ENCODE results near the gene ITGB5.

ITGB5 gene, protein sequence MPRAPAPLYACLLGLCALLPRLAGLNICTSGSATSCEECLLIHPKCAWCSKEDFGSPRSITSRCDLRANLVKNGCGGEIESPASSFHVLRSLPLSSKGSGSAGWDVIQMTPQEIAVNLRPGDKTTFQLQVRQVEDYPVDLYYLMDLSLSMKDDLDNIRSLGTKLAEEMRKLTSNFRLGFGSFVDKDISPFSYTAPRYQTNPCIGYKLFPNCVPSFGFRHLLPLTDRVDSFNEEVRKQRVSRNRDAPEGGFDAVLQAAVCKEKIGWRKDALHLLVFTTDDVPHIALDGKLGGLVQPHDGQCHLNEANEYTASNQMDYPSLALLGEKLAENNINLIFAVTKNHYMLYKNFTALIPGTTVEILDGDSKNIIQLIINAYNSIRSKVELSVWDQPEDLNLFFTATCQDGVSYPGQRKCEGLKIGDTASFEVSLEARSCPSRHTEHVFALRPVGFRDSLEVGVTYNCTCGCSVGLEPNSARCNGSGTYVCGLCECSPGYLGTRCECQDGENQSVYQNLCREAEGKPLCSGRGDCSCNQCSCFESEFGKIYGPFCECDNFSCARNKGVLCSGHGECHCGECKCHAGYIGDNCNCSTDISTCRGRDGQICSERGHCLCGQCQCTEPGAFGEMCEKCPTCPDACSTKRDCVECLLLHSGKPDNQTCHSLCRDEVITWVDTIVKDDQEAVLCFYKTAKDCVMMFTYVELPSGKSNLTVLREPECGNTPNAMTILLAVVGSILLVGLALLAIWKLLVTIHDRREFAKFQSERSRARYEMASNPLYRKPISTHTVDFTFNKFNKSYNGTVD

DNA sequence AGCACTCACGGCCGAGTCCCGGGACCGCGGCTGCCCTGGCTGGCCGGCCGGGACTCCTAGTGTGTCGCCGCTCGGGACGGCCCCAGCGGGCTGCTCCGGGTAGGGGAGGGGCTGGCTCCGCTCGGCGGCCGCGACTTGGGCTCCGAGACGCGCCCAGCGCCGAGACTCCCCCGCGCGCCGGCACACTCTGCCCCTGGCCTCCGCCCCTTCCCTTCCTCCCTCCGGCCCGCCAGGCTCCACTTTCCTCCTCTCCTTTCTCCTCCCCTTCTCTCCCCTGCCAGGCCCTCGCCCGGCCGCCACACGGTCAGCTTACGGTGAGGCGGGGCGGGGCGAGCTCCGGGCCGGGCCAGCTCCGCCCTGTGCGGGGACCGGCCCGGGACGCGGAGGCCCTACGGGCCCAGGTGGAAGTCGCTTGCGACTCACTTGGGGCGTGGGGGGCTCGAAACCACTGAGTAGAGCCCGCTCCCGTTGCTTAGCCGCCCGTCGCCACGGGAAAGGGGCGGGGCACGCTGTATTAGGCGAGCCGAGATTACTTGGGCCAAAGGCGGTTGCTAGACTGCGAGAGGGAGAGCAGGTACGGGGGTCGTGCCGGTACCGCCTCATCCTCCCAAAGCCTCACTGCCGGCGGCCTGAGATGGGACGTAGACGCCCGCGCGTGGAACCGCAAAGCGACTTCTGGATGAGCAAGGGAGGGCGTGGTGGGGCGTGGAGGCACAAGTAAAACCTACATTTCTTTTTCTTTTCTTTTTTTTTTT lies at the start of gene ITGB5:
ITGB5 (minus strand) TSS at position 189 of the 755 bp plus-strand sequence. CDS start 365 bp downstream, outside the sequence.
- peak; percentile 77 for DNase-seq (ENCODE audit: low spot score)

DNA sequence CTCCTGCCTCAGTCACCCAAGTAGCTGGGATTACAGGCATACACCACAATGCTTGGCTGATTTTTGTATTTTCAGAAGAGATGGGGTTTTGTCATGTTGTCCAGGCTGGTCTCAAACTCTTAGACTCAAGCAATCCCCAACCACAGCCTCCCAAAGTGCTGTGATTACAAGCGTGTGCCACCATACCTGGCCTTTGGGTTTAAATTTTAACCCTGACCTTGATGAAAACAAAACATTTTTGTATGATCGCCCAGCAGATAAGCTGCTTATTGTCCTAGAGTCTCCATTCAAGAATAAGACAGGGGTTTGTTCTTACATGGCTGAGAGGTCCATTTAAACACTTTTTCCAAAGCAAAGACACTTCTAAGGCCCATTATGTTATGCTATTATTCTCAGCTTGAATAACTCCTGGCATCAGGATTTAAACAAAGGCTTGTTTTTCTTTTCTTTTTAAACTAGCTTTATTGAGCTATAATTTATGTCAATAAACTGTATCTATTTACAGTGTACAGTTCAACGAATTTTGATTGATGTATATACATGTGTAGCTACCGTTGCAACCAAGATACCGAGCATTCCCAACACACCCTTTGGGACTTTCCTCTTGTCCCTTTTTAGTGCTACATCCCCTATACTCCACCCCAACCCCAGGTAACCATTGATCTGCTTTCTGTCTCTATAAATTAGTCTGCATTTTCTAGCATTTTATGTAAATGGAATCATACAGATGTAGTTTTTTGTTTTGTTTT lies 48.8 kb upstream of the ITGB5 start:
- peak; percentile 24 for DNase-seq (ENCODE audit: low spot score)

DNA sequence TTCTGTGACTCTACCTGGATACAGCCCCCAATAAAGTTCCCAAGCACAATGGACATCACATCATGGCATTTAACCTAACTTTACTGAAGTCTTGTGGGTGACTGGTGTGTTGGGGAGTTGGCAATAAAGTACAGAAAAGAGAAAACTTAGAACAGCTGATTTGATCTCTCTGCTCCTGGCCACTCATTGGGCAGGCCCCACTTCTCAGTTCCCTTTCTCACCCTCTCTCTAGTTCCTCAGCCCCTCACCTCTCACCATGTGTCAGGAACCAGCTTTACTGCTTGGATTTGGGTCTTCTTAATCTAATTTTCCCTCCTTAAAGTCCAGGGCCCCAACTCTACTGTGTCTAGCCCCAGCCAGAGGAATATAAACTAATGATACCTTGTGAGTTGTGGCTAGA lies 48.1 kb upstream of the ITGB5 start:
- DNase-seq (ENCODE audit: low spot score): no peak

DNA sequence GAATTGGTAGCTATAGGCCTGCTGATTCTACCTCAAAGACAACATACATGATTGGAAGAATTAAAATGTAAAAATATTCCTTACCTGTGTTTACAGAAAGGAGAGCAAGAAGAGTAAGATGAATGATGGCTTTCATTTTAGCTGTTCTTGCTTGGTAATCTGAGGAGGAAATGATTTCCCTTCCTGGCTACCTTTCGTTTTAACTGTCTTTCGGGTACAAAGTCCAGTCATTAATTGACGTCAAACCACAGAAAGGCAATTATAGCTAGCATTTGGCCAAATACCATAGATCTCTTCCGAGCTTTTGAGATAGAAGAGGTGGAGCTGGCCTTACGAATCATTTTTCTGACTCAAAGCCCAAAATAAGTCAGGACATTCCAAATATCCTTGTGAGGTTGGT lies 47.4 kb upstream of the ITGB5 start, which contains the start of gene MUC13:
MUC13 (minus strand) TSS at position 175 of the 400 bp plus-strand sequence; CDS start at position 136, 39 bp downstream.
- DNase-seq (ENCODE audit: low spot score): peak; percentile 87

DNA sequence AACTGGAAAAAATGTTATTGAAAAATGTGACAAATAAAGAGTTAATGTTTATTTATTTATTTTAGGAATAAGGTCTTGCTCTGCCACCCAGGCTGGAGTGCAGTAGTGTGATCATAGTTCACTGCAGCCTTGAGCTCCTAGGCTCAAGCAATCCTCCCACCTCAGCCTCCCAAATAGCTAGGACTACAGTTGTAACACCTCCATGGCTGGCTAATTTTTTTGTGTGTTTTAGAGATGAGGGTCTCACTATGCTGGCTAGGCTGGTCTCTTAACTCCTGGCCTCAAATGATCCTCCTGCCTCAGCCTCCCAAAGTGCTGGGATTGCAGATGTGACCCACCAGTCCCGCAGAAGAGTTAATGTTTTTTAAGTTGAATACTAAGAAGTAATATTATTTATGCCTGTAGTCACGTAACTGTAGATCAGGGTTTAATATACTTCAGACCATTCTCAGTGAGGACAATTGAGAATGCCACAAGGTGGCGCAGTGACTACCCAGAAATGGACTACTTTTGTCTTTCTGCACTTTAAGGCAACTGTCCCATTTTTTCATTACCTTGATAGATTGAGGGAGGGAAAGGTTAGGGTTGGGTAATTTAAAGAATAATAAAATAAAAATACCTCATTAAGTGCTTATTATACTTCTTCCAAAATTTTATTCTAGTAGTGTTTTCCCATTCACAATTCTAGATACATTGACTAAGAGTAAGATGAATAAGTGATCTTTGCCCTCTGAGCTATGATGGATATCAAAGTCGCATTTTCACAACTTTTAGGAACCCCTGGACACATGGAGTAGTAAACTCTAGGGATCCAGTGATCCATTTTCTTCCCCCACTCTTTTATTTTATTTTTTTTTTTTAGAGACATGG lies 41.4 kb upstream of the ITGB5 start:
- DNase-seq (ENCODE audit: low spot score): peak; percentile 58

DNA sequence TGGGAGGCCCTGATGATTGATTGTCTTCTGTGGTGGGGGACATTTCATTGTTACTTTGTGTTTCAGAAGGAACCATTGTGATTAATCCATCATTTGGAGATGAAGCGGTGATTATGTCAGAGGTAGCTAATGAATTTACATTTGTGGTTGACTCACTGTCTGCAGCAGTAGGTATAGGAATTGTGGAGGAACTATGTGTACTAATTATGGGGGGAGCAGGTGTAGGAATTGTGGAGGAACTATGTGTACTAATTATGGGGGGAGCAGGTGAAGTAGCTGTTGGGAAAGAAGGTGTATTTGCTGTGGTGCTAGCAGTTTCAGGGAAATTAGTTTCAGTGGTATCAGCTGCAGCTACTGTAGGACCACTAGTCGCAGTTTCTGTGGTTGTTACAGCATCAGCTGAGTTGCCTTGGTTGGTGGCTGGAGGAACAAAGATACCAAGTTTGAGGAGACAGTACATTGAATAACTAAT lies 40.4 kb upstream of the ITGB5 start:
- DNase-seq (ENCODE audit: low spot score): no peak

DNA sequence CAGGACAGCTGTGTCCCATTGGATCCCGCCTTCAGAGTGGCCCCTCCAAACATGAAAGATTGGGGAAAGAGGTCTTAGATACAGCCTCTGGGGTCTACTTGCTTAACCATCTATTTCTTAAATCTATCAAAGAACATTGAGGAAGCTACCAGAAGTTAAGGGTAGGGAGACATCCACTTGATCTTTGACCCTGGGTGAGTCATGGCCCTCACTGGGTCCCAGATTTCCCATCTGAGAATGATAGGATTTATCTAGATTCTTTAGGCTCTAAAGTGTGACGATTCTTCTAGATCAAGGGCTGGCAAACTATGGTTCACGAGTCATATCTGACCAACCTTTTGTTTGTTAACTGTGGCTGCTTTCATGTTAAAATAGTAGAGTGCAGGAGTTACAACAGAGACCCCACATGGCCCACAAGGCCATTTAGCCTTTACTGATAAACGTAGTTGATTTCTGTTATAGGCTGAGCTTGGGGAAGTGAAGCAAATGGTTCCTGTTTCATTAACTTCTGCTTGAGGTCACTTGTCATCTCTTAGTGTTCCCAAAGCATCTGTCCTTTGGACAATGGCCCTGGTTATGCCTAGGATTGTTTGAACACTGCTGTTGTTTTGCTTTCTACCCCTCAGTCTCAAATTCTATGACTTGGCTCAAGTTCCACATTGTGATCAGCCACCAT lies 39.4 kb upstream of the ITGB5 start:
- no peak for DNase-seq (ENCODE audit: low spot score)

DNA sequence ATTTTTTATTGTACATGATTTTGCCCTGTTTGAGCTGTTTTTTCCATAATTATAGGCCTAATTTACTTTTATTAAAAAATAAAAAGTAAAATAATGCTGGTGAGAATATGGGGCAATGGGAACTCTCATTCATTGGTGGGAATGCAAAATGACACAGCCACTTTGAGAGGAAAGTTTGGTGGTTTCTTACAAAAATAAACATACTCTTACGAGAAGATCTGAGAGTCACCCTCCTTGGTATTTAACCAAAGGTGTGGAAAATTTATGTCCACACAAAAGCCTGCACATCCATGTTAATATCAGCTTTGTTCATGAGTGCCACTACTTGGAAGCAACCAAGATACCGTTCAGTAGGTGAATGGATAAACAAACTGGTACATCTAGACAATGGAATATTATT lies 37.6 kb upstream of the ITGB5 start:
- DNase-seq (ENCODE audit: low spot score): no peak

DNA sequence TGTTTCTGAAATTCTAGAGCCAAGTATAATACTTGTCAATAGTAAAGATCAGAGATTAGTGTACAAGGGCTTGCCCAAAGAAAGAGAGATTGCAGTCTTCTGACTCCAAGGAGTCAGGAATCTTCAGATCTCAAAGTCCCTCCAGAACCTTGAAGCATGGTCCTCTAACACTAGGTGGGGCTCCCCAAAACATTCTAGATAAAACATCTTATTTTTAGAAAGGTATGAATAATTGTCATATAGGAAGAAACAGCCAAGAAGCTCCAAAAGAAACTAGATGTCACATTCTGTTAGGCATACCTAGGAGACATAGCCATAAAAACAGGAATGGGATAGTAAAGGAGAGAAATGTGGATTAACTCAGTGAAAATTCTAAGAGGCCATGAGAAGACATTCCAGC lies 36.7 kb upstream of the ITGB5 start:
- DNase-seq (ENCODE audit: low spot score): no peak

DNA sequence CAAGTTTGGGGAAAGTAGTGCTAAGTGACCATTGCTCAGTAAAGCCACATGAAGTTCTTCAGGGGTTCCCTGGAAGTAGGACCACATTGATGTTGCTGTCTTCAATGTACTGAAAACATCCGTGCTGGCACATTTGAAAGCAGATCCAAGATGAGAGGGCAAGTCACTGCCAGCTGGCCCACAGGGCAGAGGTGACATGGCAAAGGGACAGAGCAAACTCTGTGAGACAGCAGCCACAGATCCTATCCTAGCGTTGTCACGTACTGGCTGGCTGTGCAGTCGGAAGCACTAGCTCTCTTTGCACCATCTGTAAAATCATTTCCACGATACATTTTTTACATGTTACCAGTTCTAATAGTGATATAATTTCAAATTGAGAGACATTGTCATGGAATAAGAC lies 33.6 kb upstream of the ITGB5 start:
- DNase-seq (ENCODE audit: low spot score): no peak

DNA sequence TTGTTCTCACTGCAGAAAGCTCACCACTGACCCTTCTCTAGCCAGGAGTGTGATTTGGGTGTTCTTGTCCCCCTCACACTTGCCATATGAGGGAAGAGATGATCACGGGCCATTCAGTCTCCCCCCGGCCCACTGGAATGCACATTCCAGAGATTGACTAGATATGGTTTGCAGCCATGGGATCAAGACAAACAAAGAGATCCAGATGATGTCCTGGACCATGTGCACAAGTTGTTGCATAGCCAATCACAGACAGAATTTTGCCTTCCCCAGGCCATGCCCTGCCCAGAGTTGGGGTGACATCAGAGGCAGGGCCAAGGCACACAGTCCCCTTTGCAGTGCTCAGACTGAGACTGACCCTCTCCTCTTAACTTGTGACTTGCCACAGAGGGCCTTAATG lies 32.6 kb upstream of the ITGB5 start:
- no peak for DNase-seq (ENCODE audit: low spot score)

DNA sequence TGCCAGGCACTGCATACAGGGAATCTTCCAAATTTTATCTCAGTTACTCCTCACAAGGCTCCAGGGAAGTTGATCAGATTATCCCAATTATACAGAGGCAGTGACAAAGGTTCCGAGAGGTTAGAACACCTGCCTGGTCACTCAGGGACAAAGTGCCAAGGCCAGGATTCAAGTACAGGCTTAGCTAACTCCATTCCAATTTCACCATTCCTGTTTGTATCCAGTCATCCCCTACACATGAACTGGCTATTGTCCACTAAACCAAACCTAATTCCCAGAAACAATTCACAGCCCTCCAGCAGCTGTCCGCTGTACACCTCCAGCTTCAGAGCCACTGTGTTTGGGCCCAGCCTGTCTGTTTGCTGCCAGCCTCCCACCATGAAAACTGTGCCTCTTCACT lies 31.4 kb upstream of the ITGB5 start:
- no peak for DNase-seq (ENCODE audit: low spot score)

DNA sequence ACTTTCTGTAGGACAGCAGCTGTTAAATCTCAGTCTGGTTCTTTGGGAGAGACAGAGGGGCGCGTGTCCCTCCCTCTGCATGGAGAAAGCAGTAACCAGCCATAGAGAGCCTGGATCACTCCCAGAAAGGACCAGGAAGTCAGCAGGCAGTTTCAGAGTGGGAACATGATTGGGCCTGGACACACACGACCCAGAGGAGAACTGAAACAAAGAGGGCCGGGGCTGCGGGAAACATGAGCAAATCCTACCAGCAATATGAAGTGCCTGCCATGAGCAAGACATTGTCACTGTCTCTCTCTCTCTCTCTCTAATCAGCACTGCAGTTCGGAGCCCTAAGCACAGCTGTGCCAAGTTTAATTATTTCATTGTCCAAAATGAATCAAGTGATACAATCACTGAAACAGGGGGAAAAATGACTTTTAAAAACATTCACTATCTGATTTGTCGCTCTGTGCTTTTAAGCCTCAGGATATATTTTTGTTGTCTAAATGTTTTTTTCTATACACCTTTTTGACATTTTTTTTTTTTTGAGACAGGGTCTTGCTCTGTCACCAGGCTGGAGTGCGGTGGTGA lies 29.8 kb upstream of the ITGB5 start:
- DNase-seq (ENCODE audit: low spot score): no peak

DNA sequence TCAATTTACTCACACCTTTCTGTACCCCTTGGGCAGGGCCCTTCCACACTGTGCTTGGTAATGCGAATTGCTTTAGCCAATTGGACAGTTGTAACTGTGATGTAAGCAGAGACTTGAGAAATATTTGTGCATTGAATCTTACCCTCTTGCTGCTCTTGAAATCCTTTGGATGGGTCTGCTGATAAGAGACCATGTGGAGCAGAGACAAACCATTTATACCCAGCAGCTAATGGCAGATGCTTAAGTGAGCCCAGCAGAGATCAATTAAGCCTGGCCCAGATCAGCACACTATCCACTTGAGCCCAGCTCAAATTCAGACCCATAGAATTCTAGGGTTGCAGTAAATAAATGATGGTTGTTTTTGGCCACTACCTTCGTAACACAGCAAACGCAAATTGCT lies 28.1 kb upstream of the ITGB5 start:
- DNase-seq (ENCODE audit: low spot score): no peak

DNA sequence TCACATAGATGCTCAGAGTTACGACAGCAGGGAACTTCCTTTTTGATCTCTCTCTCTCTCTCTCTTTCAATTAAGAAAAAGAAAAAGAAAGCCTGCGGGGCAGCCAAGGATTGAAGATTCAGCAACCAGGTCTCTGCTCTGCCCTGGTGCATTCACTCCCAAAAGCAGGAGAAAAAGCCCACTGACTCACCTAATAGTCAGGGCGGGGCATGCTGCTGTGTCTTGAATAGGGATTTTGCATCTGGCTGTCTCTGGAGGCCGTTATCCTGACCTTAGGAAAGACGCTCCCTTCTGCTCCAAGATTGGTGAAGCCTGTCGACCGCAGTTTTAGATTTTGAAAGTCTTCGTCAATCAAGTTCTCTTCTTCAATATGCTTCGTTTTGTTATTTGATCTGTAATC lies 20.8 kb upstream of the ITGB5 start:
- no peak for DNase-seq (ENCODE audit: low spot score)

DNA sequence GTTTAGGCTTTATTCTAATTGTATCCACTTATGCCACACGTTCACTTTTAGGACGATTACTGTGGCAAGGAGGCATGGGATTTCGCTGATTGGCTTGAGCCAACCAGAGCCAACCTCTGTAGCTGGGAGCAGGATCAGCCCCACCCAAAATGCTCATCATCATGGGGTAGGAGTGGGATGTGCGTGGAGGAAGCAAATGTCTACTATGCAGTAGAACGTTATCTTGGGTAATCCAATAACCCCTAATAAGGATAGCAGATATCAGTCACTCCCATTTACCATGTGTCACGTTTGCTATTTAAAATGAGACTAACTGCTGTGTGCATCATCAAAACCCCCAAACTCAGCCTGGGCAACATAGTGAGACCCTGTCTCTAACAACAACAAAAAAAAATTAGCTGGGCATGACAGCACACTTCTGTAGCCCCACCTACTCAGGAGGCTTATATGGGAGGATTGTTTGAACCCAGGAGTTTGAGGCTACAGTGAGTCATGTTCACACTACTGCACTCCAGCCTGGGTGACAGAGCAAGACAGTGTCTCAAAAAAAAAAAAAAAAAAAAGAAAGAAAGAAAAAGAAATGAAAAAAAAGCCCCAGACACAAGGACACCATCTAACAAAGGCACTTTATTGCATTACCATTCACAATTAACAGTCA lies 17.8 kb upstream of the ITGB5 start:
- DNase-seq (ENCODE audit: low spot score): no peak

DNA sequence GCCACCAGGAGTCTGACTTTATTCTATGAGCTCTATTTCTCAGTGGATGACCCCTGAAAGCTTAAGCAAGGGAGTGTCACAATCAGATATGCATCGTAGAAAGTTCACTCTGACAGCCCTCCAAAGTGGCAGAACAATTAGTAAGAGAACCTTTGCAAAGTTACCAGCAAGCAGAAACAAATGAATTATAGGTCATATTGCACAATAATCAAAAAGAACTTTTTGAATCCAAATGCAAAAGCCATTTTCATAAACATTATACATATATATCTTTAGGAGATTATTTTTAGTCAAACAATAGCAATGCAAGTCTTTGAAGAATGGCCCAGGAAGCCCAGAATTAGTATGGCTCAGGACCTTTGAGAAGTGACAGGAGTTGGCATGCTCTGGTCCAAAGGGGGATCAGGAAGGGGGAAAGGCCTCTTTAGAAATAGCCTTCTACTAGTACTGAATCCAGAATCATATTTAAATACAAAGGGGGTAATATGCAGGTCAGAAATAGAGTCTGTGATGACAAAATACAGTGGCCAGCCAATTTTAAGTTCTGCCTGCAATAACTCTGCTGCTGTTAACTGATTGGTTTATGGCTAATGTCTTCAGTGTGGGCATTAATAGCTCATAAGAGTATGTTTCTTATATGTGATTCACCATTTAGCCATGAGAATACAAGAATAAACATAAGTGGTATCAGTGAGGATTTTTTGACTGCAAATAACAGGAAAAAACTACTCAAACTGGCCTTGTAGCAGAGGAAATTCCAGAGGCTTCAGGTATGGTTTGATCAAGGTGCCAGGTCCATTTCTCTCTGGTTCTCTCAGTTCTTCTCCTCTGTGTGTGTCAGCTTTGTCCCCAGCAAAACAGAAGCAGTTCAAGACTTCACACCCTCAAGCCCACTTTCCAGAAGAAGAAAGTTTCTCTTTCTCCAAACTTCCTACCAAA lies 17.0 kb upstream of the ITGB5 start:
- DNase-seq (ENCODE audit: low spot score): no peak
